ENCODE data around the gene KIAA1549.

KIAA1549 gene

GRCh38 chr7:138882249-138882648 lies 98.9 kb downstream of the KIAA1549 start:
- Histone ChIP-seq H3K4me1 (ENCODE audit: control insufficient read depth, insufficient read depth, low read length) (no peaks in the 10 kb centered on the region), H3K4me3 (ENCODE audit: low read depth, low read length) (no peak overlapping the region), H3K27ac (ENCODE audit: extremely low read depth, low read depth, low read length) (no peak overlapping the region), H3K36me3 (ENCODE audit: control insufficient read depth in 2 of 2, insufficient read depth in 1 of 2, low read length in 2 of 2) (peaks cover 0 to 19% of the 10 kb centered on the region in 2 experiments; a peak in 1 of 3 replicates), H3K9me3 (ENCODE audit: control insufficient read depth, insufficient read depth, low read depth, low read length) (no peaks in the 10 kb centered on the region)
- ChIA-PET POLR2A (no interaction called here), CTCF (interaction anchor here (1.8 kb wide), 1 partner anchor 193 kb away, joined by 5 read pairs; no protein-coding TSS in a partner anchor)
- TF ChIP-seq ZNF558 (tag by site-specific recombination; IDR thresholded peaks at IDR 0.05), result no peak
- no peak for TF ChIP-seq AEBP2 (tag by site-specific recombination; IDR thresholded peaks at IDR 0.05; ENCODE audit: borderline replicate concordance)
- TF ChIP-seq ZNF248 (tag by site-specific recombination; IDR thresholded peaks at IDR 0.05), result no peak
- no peak for TF ChIP-seq SP7 (tag by site-specific recombination; IDR thresholded peaks at IDR 0.05)
- no peak for TF ChIP-seq ZSCAN18 (tag by site-specific recombination; IDR thresholded peaks at IDR 0.05)
- no peak for TF ChIP-seq ZNF18 (tag by site-specific recombination; IDR thresholded peaks at IDR 0.05)
- no peak for TF ChIP-seq ZNF48 (tag by site-specific recombination; IDR thresholded peaks at IDR 0.05)
- no peak for TF ChIP-seq MEIS1 (CRISPR knock-in tag; IDR thresholded peaks at IDR 0.05; ENCODE audit: borderline replicate concordance)
- no peak for TF ChIP-seq ZNF37A (tag by site-specific recombination; IDR thresholded peaks at IDR 0.05)
- no peak for TF ChIP-seq ZNF362 (tag by site-specific recombination; IDR thresholded peaks at IDR 0.05)
- TF ChIP-seq REST (tag by site-specific recombination; IDR thresholded peaks at IDR 0.05), result no peak

- no peaks in the 10 kb centered on the region for H3K9me3 ChIP-seq (ENCODE audit: control insufficient read depth, insufficient read depth, low read depth, low read length)
- peaks cover 0 to 21% of the 10 kb centered on the region in 2 experiments; a peak in 1 of 3 replicates for H3K36me3 ChIP-seq (ENCODE audit: control insufficient read depth in 2 of 2, insufficient read depth in 1 of 2, low read length in 2 of 2)
- TF ChIP-seq SP2 (tag by site-specific recombination; IDR thresholded peaks at IDR 0.05), result no peak
- POLR2A ChIA-PET, result no interaction called here
- H3K27ac ChIP-seq (ENCODE audit: extremely low read depth, low read depth, low read length), result no peak overlapping the region
- H3K4me1 ChIP-seq (ENCODE audit: control insufficient read depth, insufficient read depth, low read length), result no peaks in the 10 kb centered on the region
- CTCF ChIA-PET, result interaction anchor here (1.8 kb wide), 1 partner anchor 193 kb away, joined by 5 read pairs; no protein-coding TSS in a partner anchor
- H3K4me3 ChIP-seq (ENCODE audit: low read depth, low read length), result no peak overlapping the region
Observed at GRCh38 chr7:138881579-138882188, 99.5 kb downstream of the KIAA1549 start.
